IPS DF 6.9 (cell line): ENCODE results near the gene DNAJB8.

Experiments used
- DNase-seq: peaks from one replicate; pipeline ENCODE4 v3.0.0-alpha.2; 2013; ENCODE audit warnings: low read depth, low spot score
- H3K27ac ChIP-seq: one replicate; pipeline ENCODE4 v1.5.1; 2013; ENCODE audit warnings: low read length, control low read depth
- H3K27me3 ChIP-seq: 2 replicates; pipeline ENCODE4 v1.6.1; 2013; ENCODE audit warnings: mild to moderate bottlenecking, low read length; ENCODE audit not compliant: control insufficient read depth, insufficient read depth
- H3K36me3 ChIP-seq: 2 replicates; pipeline ENCODE4 v1.6.1; 2013; ENCODE audit warnings: low read length; ENCODE audit not compliant: control insufficient read depth, insufficient read depth
- H3K4me1 ChIP-seq: 2 replicates; pipeline ENCODE4 v1.6.1; 2013; ENCODE audit warnings: low read length; ENCODE audit not compliant: control insufficient read depth, insufficient read depth
- H3K4me3 ChIP-seq: 2 replicates; pipeline ENCODE4 v1.5.1; 2013; ENCODE audit warnings: mild to moderate bottlenecking, low read length
- H3K9me3 ChIP-seq: 2 replicates; pipeline ENCODE4 v1.6.1; 2013; ENCODE audit warnings: low read length, inconsistent platforms; ENCODE audit not compliant: control insufficient read depth, insufficient read depth
- WGBS: extraction: QIAGEN DNeasy Blood & Tissue Kit; methylation state at CpG from one replicate; pipeline ENCODE4 v1.1.7; 2013; ENCODE audit warnings: mixed read lengths, missing lambda C conversion rate; ENCODE audit not compliant: insufficient read length, insufficient coverage; 5-methylcytosine and 5-hydroxymethylcytosine counted together

DNAJB8 gene

GRCh38 chr3:128466840-128467541 is at the start of gene DNAJB8:
Gene DNAJB8, minus strand, starts transcription at chr3:128466890. Its CDS starts 3,645 bp downstream, at chr3:128463245.
- DNase-seq = no peak
- no peak within 1 kb of the TSS for H3K27ac ChIP-seq
- H3K36me3 ChIP-seq = no peaks in the 10 kb centered on the region; the same call in 1 of the 2 replicates
- H3K4me3 ChIP-seq = no peak within 1 kb of the TSS
- H3K27me3 ChIP-seq = peaks cover 16% of the 10 kb centered on the region
- WGBS = no CpG with 5 or more reads among the region's 14 CpGs
- no peaks in the 10 kb centered on the region for H3K9me3 ChIP-seq
- 0 out of 2 replicates have a peak, but pooled peaks cover 2% of the 10 kb centered on the region for H3K4me1 ChIP-seq

GRCh38 chr3:128515967-128516366 is 49.3 kb upstream of the DNAJB8 start:
- no CpG with 5 or more reads among the region's 1 CpG for WGBS
- no peak for DNase-seq
- no peaks in the 10 kb centered on the region for H3K36me3 ChIP-seq
- no peaks in the 10 kb centered on the region for H3K9me3 ChIP-seq
- no peak overlapping the region for H3K4me3 ChIP-seq
- no peaks in the 10 kb centered on the region for H3K4me1 ChIP-seq
- no peaks in the 10 kb centered on the region for H3K27me3 ChIP-seq
- no peak overlapping the region for H3K27ac ChIP-seq

DNA sequence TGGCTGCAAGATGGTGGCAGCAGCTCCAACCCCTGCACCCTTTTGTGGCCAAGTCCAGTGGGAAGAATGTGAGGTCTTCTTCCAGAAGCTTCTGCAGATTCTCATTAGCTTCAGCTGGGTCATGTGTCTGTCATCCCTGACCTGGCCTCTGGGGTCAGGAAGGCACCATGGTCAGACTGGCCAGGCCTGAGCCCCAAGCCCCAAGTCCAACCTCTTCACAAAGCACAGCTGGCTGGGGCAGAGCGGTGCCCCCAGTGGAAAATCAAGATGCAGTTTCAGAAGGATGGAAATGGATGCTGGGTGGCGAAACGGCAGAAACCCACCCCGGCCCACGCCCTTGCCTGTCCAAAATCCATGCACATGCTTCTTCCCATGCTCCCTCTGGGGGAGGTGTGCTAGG is 42.2 kb upstream of the DNAJB8 start:
- no CpG with 5 or more reads among the region's 5 CpGs for WGBS

DNA sequence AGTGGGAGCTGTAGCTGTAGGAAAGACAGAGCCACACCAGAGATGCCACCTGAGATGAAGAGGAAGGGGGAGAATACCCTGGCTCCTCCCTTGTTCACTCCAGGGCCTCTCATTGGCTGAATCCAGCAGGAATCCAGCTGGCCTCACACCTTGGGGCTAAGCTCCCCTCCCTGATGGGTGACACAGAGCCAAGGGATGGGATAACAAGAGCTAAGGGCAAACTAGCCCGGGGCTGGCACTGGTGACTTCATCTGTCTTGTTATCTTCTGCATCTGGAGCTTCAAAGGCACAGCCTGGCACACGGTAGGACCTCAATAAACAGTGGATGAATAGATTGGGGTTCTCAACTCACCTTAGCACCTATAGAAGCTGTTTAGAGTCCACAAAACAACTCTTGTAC is 40.1 kb upstream of the DNAJB8 start:
- Histone ChIP-seq H3K27ac (no peak overlapping the region), H3K4me1 (no peaks in the 10 kb centered on the region), H3K9me3 (no peaks in the 10 kb centered on the region), H3K4me3 (no peak overlapping the region), H3K36me3 (no peaks in the 10 kb centered on the region), H3K27me3 (no peaks in the 10 kb centered on the region)
- WGBS = no CpG with 5 or more reads among the region's 2 CpGs
- DNase-seq = no peak

More for the DNA sequence above, 42.2 kb upstream of the DNAJB8 start:
- Histone ChIP-seq H3K27me3 (no peaks in the 10 kb centered on the region), H3K27ac (no peak overlapping the region), H3K9me3 (no peaks in the 10 kb centered on the region), H3K4me3 (no peak overlapping the region), H3K36me3 (no peaks in the 10 kb centered on the region), H3K4me1 (no peaks in the 10 kb centered on the region)
- DNase-seq = no peak

- no peaks in the 10 kb centered on the region for H3K27me3 ChIP-seq
- DNase-seq = no peak
- H3K9me3 ChIP-seq = no peaks in the 10 kb centered on the region
Observed at GRCh38 chr3:128505771-128506170, 39.1 kb upstream of the DNAJB8 start.

DNA sequence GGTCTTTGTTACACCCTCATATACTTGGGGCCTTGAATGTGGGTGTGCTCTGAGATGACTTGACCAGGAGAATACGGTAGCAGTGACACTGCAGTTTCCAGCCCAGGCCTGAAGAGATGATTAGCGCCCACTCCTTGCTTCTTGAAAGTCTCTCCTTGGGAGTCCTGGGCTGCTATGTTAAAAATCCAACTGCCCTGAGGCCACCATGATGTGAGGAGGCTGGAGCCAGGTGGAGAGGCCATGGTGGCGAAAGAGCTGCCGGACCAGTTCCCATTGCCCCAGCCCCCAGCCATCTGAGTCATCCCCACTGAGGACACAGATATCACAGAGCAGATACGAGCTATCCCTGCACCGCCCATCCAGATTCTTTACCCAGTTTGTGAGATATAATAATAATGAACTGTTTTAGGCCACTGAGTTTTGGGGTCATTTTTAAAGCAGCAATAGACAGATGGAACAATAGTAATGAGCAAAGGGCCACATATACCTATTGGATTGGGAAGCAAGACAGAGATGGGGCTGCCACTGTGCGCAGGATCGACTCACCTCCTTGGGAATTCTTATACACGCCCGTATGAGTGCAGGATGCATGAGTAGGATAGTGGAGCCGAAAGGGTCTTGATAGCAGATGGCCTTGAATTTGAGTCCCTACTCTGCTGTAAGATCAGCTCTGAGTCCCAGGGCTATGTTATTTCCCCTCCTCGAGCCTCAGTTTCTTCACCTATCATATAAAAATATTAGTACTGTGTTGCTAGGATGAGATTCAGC is 38.5 kb upstream of the DNAJB8 start:
- no peak overlapping the region for H3K4me3 ChIP-seq
- H3K27me3 ChIP-seq = no peaks in the 10 kb centered on the region
- no peaks in the 10 kb centered on the region for H3K36me3 ChIP-seq
- H3K9me3 ChIP-seq = no peaks in the 10 kb centered on the region
- no peaks in the 10 kb centered on the region for H3K4me1 ChIP-seq
- no peak overlapping the region for H3K27ac ChIP-seq
- no CpG with 5 or more reads among the region's 12 CpGs for WGBS
- DNase-seq = no peak

More at GRCh38 chr3:128505771-128506170, 39.1 kb upstream of the DNAJB8 start:
- no CpG with 5 or more reads among the region's 3 CpGs for WGBS
- no peak overlapping the region for H3K27ac ChIP-seq
- no peaks in the 10 kb centered on the region for H3K36me3 ChIP-seq
- H3K4me1 ChIP-seq = no peaks in the 10 kb centered on the region
- no peak overlapping the region for H3K4me3 ChIP-seq

GRCh38 chr3:128504533-128504915 is 37.8 kb upstream of the DNAJB8 start:
- no peak overlapping the region for H3K4me3 ChIP-seq
- no CpG with 5 or more reads among the region's 8 CpGs for WGBS
- no peaks in the 10 kb centered on the region for H3K27me3 ChIP-seq
- DNase-seq = no peak
- H3K27ac ChIP-seq = no peak overlapping the region
- no peaks in the 10 kb centered on the region for H3K9me3 ChIP-seq
- no peaks in the 10 kb centered on the region for H3K36me3 ChIP-seq
- no peaks in the 10 kb centered on the region for H3K4me1 ChIP-seq

DNA sequence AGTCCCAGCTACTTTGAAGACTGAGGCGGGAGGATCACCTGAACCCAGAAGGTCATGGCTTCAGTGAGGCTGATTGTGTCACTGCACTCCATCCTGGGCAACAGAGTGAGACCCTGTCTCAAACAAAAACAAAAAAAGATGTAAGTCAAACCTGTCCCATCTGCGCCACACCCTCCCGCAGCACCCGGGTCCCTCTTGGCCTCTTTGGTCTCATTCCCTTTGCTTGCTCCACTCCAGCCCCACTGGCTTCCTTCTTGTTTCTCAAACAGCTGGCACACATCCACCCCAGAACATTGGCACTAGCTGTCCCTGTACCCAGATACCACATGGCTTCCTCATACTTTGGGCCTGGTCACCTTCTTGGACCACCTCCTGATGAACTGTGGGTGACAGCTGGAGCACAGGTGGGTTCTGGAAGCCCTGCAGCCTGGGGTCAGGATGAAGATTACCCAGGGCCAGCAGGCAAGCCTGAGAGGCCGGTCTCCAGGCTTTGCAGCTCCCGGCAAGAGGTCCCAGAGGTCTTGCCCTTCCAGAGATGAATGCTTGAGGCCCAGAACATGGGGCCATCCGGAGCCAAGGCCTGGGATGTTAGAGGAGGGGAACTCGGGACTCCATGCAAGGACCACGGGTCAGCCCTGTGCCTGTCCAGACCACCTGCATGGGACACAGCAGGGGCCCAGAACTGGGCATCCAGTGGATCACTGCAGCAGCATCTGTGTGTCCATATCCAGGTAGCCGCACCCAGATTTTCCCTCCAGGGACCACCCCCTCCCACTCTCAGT is 37.3 kb upstream of the DNAJB8 start:
- DNase-seq = no peak
- Histone ChIP-seq H3K4me3 (no peak overlapping the region), H3K27ac (no peak overlapping the region), H3K4me1 (no peaks in the 10 kb centered on the region), H3K9me3 (no peaks in the 10 kb centered on the region), H3K36me3 (no peaks in the 10 kb centered on the region), H3K27me3 (no peaks in the 10 kb centered on the region)
- WGBS = no CpG with 5 or more reads among the region's 10 CpGs

DNA sequence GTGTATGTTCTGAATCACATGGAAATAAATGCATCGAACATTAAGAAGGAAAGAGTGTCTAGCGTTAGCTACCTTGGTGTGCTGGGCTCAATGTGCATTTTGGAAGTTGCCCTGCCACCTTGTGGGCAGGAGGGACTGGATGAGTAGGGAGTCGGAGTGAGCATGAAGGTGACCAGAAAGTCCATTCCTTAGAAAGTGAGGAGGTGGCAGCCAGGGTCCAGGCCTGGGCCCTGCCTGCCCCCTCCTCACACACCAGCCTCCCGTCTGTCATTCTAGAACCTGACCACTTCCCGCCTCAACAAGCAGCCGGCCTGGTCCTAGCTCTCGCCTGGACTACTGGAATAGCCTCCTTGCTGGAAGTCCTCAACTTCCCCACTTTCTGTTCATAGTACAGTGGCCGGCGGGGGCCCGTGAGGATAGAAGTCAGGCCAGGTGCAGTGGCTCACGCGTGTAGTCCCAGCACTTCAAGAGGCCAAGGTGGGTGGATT is 36.5 kb upstream of the DNAJB8 start:
- H3K9me3 ChIP-seq = no peaks in the 10 kb centered on the region
- H3K4me1 ChIP-seq = no peaks in the 10 kb centered on the region
- H3K4me3 ChIP-seq = no peak overlapping the region
- H3K36me3 ChIP-seq = no peaks in the 10 kb centered on the region
- no peak overlapping the region for H3K27ac ChIP-seq
- peaks cover 4% of the 10 kb centered on the region; the same call in 1 of the 2 replicates for H3K27me3 ChIP-seq
- no peak for DNase-seq
- WGBS = no CpG with 5 or more reads among the region's 12 CpGs

DNA sequence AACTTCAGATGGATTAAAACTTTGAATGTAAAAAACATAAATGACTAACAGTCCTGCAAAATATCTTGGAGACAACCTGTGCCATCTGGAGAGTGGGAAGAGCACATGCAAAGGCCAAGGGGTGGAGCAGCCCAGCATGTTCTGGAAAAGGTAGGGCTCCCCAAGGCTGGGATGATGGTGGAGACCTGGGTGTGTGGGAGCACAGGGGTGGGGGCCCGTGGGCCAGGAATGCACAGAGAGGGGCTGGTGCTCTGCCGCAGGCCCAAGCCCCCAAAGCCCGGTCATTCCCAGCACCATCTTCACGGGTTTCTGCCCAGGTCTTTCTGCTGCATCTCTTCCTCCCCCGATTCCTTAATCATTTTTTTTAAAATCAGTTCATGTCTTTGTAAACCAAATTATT is 36.0 kb upstream of the DNAJB8 start:
- Histone ChIP-seq H3K4me3 (no peak overlapping the region), H3K4me1 (no peaks in the 10 kb centered on the region), H3K36me3 (no peaks in the 10 kb centered on the region), H3K27ac (no peak overlapping the region), H3K9me3 (no peaks in the 10 kb centered on the region), H3K27me3 (peaks cover 5% of the 10 kb centered on the region; the same call in 1 of the 2 replicates)
- WGBS = no CpG with 5 or more reads among the region's 5 CpGs
- no peak for DNase-seq
